Caco-2 (cell line): ENCODE measurements around the gene SCIN. TPM values are rescaled to one million over a fixed set of nuclear protein-coding genes. Genes with fewer than 3 reads are reported as not detected.

Experiments used
- BruUV-seq: library from RNA; stranded (reverse); fragments of 400-500 nt; replicated peaks from 2 replicates; lab custom pipeline; 2021; lab: Mats Ljungman, UMichigan
- CTCF ChIA-PET: fragments of 300-600 bp; sonication (Branson Sonifier 250); formaldehyde crosslinking; loops from one replicate; lab custom pipeline; 2022; ENCODE audit warnings: antibody characterized with exemption; lab: Charles Lee
- POLR2A ChIA-PET: fragments of 300-600 bp; sonication (Branson Sonifier 250); formaldehyde crosslinking; loops from one replicate; lab custom pipeline; 2022; ENCODE audit warnings: antibody characterized with exemption; lab: Charles Lee
- DNase-seq, 2 experiments: peaks; one replicate each; pipeline versions ENCODE4 v3.0.0 to v3.0.0-alpha.2; 2020 to 2022
- H3K27me3 ChIP-seq: replicated peaks from 2 replicates; pipeline ENCODE4 v1.6.0; 2011; ENCODE audit warnings: low read length; ENCODE audit not compliant: control insufficient read depth, insufficient read depth
- H3K36me3 ChIP-seq: 2 replicates; pipeline ENCODE4 v1.5.1; 2011; ENCODE audit warnings: low read length; ENCODE audit not compliant: control insufficient read depth, insufficient read depth
- H3K4me1 ChIP-seq: fragments of 250-450 bp; sonication (Bioruptor Pico); 2 replicates; pipeline ENCODE4 v1.5.1; 2020; ENCODE audit warnings: mild to moderate bottlenecking
- H3K4me3 ChIP-seq: 2 replicates; pipeline ENCODE4 v1.5.1; 2011; ENCODE audit warnings: low read depth, mild to moderate bottlenecking, control low read depth, low read length
- H3K9me3 ChIP-seq: fragments of 250-450 bp; sonication (Bioruptor Pico); 2 replicates; pipeline ENCODE4 v1.5.1; 2020; ENCODE audit warnings: mild to moderate bottlenecking, moderate library complexity
- H3K27ac Mint-ChIP-seq: one replicate; pipeline ENCODE4 v1.8.0; 2022; ENCODE audit warnings: mixed read lengths; ENCODE audit not compliant: unreplicated experiment
- H3K27me3 Mint-ChIP-seq: one replicate; pipeline ENCODE4 v1.8.0; 2022; ENCODE audit warnings: mixed read lengths; ENCODE audit not compliant: insufficient read depth, unreplicated experiment
- H3K36me3 Mint-ChIP-seq: one replicate; pipeline ENCODE4 v1.8.0; 2022; ENCODE audit warnings: mild to moderate bottlenecking, mixed read lengths; ENCODE audit not compliant: insufficient read depth, unreplicated experiment
- H3K4me1 Mint-ChIP-seq: one replicate; pipeline ENCODE4 v1.8.0; 2022; ENCODE audit warnings: low read depth, mixed read lengths; ENCODE audit not compliant: unreplicated experiment
- H3K4me3 Mint-ChIP-seq: one replicate; pipeline ENCODE4 v1.8.0; 2022; ENCODE audit warnings: mild to moderate bottlenecking, moderate library complexity, mixed read lengths; ENCODE audit not compliant: unreplicated experiment
- H3K9me3 Mint-ChIP-seq: one replicate; pipeline ENCODE4 v1.8.0; 2022; ENCODE audit warnings: mixed read lengths; ENCODE audit not compliant: unreplicated experiment
- CTCF ChIP-seq, 2 experiments: fragments of 200-600 bp in 1 of 2; IDR thresholded peaks; 1 replicate in 1 of 2; 2 replicates in 1 of 2; pipeline versions ENCODE4 v1.5.1 to v1.8.0; 2011 to 2022; ENCODE audit warnings: antibody characterized with exemption in 1 of 2, control low read depth in 1 of 2, inconsistent platforms in 1 of 2, low read depth in 1 of 2, low read length in 1 of 2, mild to moderate bottlenecking in 1 of 2, moderate library complexity in 1 of 2; ENCODE audit not compliant: insufficient read depth in 1 of 2, severe bottlenecking in 1 of 2, unreplicated experiment in 1 of 2
- intact Hi-C: fragments of 100-400 bp; cut with micrococcal nuclease; formaldehyde crosslinking; loops from one replicate; pipeline ENCODE4 v1.10.0; 2022; ENCODE audit not compliant: unreplicated experiment
- total RNA-seq: library from RNA; stranded (reverse); gene quantifications from 2 replicates; pipeline ENCODE4 v1.2.3, GENCODE V29; 2022

Gene SCIN
- total RNA-seq, 1 experiment from 2014 or later, result 0.39 TPM

DNA sequence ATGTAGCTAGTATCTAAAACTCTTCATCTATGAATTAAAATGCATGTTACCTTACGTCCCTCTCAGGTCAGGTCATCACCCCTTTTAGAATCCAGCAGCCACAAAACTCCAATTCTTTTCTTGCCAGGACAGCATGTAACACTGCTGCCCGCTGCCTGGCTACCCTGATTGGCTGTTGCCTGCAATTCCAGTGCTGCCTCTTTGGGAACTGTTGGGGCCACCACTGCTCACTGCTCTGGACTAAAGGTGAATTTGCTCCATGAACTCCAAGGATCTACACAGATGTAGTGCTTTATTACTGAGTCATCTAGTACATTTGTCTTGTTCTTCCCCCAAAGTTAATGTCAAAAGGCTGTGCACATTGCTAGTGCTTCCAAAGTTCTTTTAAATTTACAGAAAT is 40.4 kb downstream of the SCIN start:
- CTCF ChIA-PET, result no interaction called here
- no peaks in the 10 kb centered on the region for H3K4me1 Mint-ChIP-seq

DNA sequence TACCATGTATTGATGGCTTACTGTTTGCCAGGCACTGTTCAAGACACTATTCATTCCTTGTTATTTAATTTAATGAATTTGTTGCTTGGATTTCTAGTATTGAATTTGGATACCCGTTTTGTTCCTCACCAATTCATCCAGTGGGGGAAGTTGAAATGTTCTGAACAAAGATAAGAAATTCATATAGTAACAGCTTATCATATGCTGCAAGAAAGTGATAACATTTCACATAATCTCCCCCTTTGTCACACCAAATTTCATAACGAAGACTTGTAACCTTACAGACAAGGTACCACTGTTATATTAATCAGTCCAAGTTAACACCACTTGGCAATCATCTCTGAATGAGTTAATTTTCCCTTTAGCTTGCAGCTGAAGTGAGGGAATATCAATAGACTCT is 42.1 kb downstream of the SCIN start:
- POLR2A ChIA-PET, result no interaction called here
- no TSS peak for BruUV-seq

More for the DNA sequence above, 40.4 kb downstream of the SCIN start:
- no TSS peak for BruUV-seq
- POLR2A ChIA-PET, result no interaction called here
- H3K36me3 Mint-ChIP-seq, result no peaks in the 10 kb centered on the region
- no peaks in the 10 kb centered on the region for H3K36me3 ChIP-seq
- DNase-seq, result no peak
- H3K27ac Mint-ChIP-seq, result no peak overlapping the region
- H3K9me3 ChIP-seq, result no peaks in the 10 kb centered on the region
- H3K27me3 ChIP-seq, result no peaks in the 10 kb centered on the region
- H3K4me3 ChIP-seq, result no peak overlapping the region
- no peak for TF ChIP-seq CTCF (IDR thresholded peaks at IDR 0.05; ENCODE audit: insufficient read depth in 1 of 2, low read depth in 1 of 2, low read length in 1 of 2, severe bottlenecking in 1 of 2, unreplicated experiment in 1 of 2)
- no peaks in the 10 kb centered on the region for H3K4me1 ChIP-seq
- no peaks in the 10 kb centered on the region for H3K27me3 Mint-ChIP-seq
- intact Hi-C loops, result no loop called here
- no peaks in the 10 kb centered on the region for H3K9me3 Mint-ChIP-seq
- H3K4me3 Mint-ChIP-seq, result no peak overlapping the region

DNA sequence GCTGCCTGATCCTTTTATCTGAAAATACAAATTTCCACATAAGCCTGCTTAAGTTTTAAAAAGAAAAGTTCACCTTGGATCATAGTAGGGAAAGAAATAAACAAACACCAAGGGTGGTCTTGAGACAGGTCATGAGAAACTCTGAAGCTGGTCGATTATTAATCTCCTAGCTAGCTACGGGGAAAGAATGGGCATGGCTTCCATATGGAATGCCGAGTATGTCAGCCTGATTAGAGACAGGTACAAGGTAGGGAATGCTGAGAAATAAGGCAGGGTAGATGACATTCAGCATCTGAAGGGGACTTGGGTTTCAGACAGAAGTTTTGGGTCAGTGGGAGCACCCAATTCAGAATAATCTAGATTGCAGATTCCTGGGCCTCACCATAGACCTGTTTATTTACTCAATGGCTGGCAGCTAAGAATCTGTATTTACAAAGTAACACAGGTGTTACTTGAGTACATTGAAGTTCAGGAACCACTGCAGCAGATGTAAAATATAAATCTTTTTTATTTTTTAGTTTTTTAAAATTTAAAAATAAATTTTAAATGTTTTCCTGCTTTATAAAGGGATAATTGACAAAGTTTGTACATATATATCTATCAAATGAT is 49.0 kb downstream of the SCIN start:
- H3K4me1 ChIP-seq, result peaks cover 9% of the 10 kb centered on the region; the same call in 1 of the 2 replicates
- H3K27me3 ChIP-seq, result no peaks in the 10 kb centered on the region
- H3K36me3 Mint-ChIP-seq, result no peaks in the 10 kb centered on the region
- no peaks in the 10 kb centered on the region for H3K27me3 Mint-ChIP-seq
- H3K4me3 Mint-ChIP-seq, result no peak overlapping the region
- H3K27ac Mint-ChIP-seq, result no peak overlapping the region
- H3K36me3 ChIP-seq, result no peaks in the 10 kb centered on the region
- no peaks in the 10 kb centered on the region for H3K9me3 ChIP-seq
- ChIA-PET POLR2A (no interaction called here), CTCF (no interaction called here)
- DNase-seq, result no peak
- BruUV-seq, result no TSS peak
- H3K4me1 Mint-ChIP-seq, result peaks cover 6% of the 10 kb centered on the region
- TF ChIP-seq CTCF (IDR thresholded peaks at IDR 0.05; ENCODE audit: insufficient read depth in 1 of 2, low read depth in 1 of 2, low read length in 1 of 2, severe bottlenecking in 1 of 2, unreplicated experiment in 1 of 2), result no peak
- H3K9me3 Mint-ChIP-seq, result no peaks in the 10 kb centered on the region
- intact Hi-C loops, result loop anchor here (5.0 kb wide), 1 partner anchor 47 kb away; the partner anchor contains the start of gene SCIN
- no peak overlapping the region for H3K4me3 ChIP-seq

More for the DNA sequence above, 42.1 kb downstream of the SCIN start:
- TF ChIP-seq CTCF (IDR thresholded peaks at IDR 0.05; ENCODE audit: insufficient read depth in 1 of 2, low read depth in 1 of 2, low read length in 1 of 2, severe bottlenecking in 1 of 2, unreplicated experiment in 1 of 2), result no peak
- H3K9me3 Mint-ChIP-seq, result no peaks in the 10 kb centered on the region
- CTCF ChIA-PET, result no interaction called here
- H3K27me3 ChIP-seq, result no peaks in the 10 kb centered on the region
- no peaks in the 10 kb centered on the region for H3K9me3 ChIP-seq
- H3K27me3 Mint-ChIP-seq, result no peaks in the 10 kb centered on the region
- intact Hi-C loops, result no loop called here
- no peak for DNase-seq
- H3K36me3 Mint-ChIP-seq, result no peaks in the 10 kb centered on the region
- H3K4me3 ChIP-seq, result no peak overlapping the region
- H3K27ac Mint-ChIP-seq, result no peak overlapping the region
- no peaks in the 10 kb centered on the region for H3K36me3 ChIP-seq
- H3K4me1 Mint-ChIP-seq, result no peaks in the 10 kb centered on the region
- H3K4me3 Mint-ChIP-seq, result no peak overlapping the region
- H3K4me1 ChIP-seq, result no peaks in the 10 kb centered on the region
